Measurements from ENCODE around the gene TUBGCP6. TPM values are rescaled to one million over a fixed set of nuclear protein-coding genes. Genes with fewer than 3 reads are reported as not detected.

Gene TUBGCP6
- total RNA-seq, 2 donors from 2014 or later = 26.3 to 31.6 TPM

- ATAC-seq (no peak), DNase-seq (no peak)
- intact Hi-C loops (cut with DNase I, micrococcal nuclease) = no loop called here
These were observed 24.0 kb downstream of the TUBGCP6 start for GRCh38 chr22:50220603-50221409.

GRCh38 chr22:50219800-50220602 is 24.8 kb downstream of the TUBGCP6 start:
- intact Hi-C loops (cut with DNase I, micrococcal nuclease) = no loop called here
- DNase-seq = no peak
- no peak for ATAC-seq

GRCh38 chr22:50218996-50219727 is 25.7 kb downstream of the TUBGCP6 start:
- DNase-seq = peak; percentile 88 to 89
- intact Hi-C loops (cut with DNase I, micrococcal nuclease) = no loop called here
- ATAC-seq = peak; percentile 92

- DNase-seq (no peak), ATAC-seq (peak; percentile 8)
- intact Hi-C loops (cut with DNase I, micrococcal nuclease) = no loop called here
These were observed 26.4 kb downstream of the TUBGCP6 start for GRCh38 chr22:50218153-50218995.

- no peak for DNase-seq
- no peak for ATAC-seq
- intact Hi-C loops (cut with DNase I, micrococcal nuclease) = no loop called here
These were observed 27.2 kb downstream of the TUBGCP6 start for GRCh38 chr22:50217543-50218152.

- no peak for DNase-seq
- intact Hi-C loops (cut with DNase I, micrococcal nuclease) = no loop called here
- no peak for ATAC-seq
These were observed 27.9 kb downstream of the TUBGCP6 start for GRCh38 chr22:50216684-50217520.

GRCh38 chr22:50216055-50216683 is 28.7 kb downstream of the TUBGCP6 start:
- DNase-seq (no peak), ATAC-seq (no peak)
- intact Hi-C loops (cut with DNase I, micrococcal nuclease) = no loop called here

- intact Hi-C loops (cut with DNase I, micrococcal nuclease) = no loop called here
These were observed 29.3 kb downstream of the TUBGCP6 start for GRCh38 chr22:50215297-50216054.

GRCh38 chr22:50213263-50213662 is 31.6 kb downstream of the TUBGCP6 start:
- DNase-seq = no peak
- no peak for ATAC-seq
- intact Hi-C loops (cut with DNase I, micrococcal nuclease) = loop anchor here in 1 of 2 donors (5.0 kb wide), 1 partner anchor 66 kb away; no protein-coding TSS in a partner anchor

More at GRCh38 chr22:50215297-50216054, 29.3 kb downstream of the TUBGCP6 start:
- ATAC-seq = no peak
- DNase-seq = no peak

- ATAC-seq = no peak
- no peak for DNase-seq
- intact Hi-C loops (cut with DNase I, micrococcal nuclease) = loop anchor here in 1 of 2 donors (5.0 kb wide), 1 partner anchor 64 kb away; no protein-coding TSS in a partner anchor
These were observed 33.7 kb downstream of the TUBGCP6 start for GRCh38 chr22:50211147-50211546.

GRCh38 chr22:50210378-50211139 is 34.3 kb downstream of the TUBGCP6 start:
- intact Hi-C loops (cut with DNase I, micrococcal nuclease) = loop anchor here in 1 of 2 donors (5.0 kb wide), 1 partner anchor 63 kb away; no protein-coding TSS in a partner anchor
- DNase-seq = no peak
- no peak for ATAC-seq

GRCh38 chr22:50209893-50210292 is 34.9 kb downstream of the TUBGCP6 start:
- intact Hi-C loops (cut with DNase I, micrococcal nuclease) = loop anchor here (5.0 kb wide), 1 partner anchor 63 kb away; no protein-coding TSS in a partner anchor
- ATAC-seq (peak; percentile 70), DNase-seq (peak in 1 of 2 donors; percentile 81)

GRCh38 chr22:50208939-50209892 is 35.6 kb downstream of the TUBGCP6 start:
- intact Hi-C loops (cut with DNase I, micrococcal nuclease) = loop anchor here in 1 of 2 donors (5.0 kb wide), 1 partner anchor 62 kb away; no protein-coding TSS in a partner anchor
- no peak for DNase-seq
- peak; percentile 18 for ATAC-seq

GRCh38 chr22:50208430-50208938 is 36.3 kb downstream of the TUBGCP6 start:
- intact Hi-C loops (cut with DNase I, micrococcal nuclease) = loop anchor here in 1 of 2 donors (5.0 kb wide), 1 partner anchor 61 kb away; no protein-coding TSS in a partner anchor
- no peak for ATAC-seq
- DNase-seq = no peak
